Thoracic aorta (tissue), 2 donors: ENCODE data around the gene ARFGAP1. TPM values are rescaled to one million over a fixed set of nuclear protein-coding genes. Genes with fewer than 3 reads are reported as not detected.

Source experiments
- ATAC-seq: fragments of 150-250 bp; one replicate; pipeline ENCODE4 v1.8.0; 2017; ENCODE audit warnings: low read depth; ENCODE audit not compliant: insufficient number of reproducible peaks, low FRiP score
- DNase-seq: peaks from one replicate; pipeline ENCODE4 v3.0.0-alpha.2; 2020; ENCODE audit warnings: low spot score
- H3K27ac ChIP-seq, 2 donors: fragments of 200-600 bp; sonication (generic); 1 replicate in 1 of 2; 2 replicates in 1 of 2; pipeline ENCODE4 v1.5.1; 2016; ENCODE audit warnings: mild to moderate bottlenecking in 2 of 2, moderate library complexity in 2 of 2
- H3K27me3 ChIP-seq: fragments of 200-600 bp; sonication (generic); replicated peaks from 2 replicates; pipeline ENCODE4 v1.6.0; 2016; ENCODE audit warnings: mild to moderate bottlenecking; ENCODE audit not compliant: insufficient read depth
- H3K36me3 ChIP-seq: fragments of 200-600 bp; sonication (generic); one replicate; pipeline ENCODE4 v1.5.1; 2016
- H3K4me1 ChIP-seq, 2 donors: fragments of 200-600 bp; sonication (generic); 1 replicate in 1 of 2; 2 replicates in 1 of 2; pipeline versions ENCODE4 v1.5.1 to v1.6.0; 2016; ENCODE audit warnings: low read depth in 2 of 2, mild to moderate bottlenecking in 1 of 2; ENCODE audit not compliant: control insufficient read depth in 1 of 2
- H3K4me3 ChIP-seq: fragments of 200-600 bp; sonication (generic); 2 replicates; pipeline ENCODE4 v1.5.1; 2016; ENCODE audit warnings: mild to moderate bottlenecking
- H3K9me3 ChIP-seq: fragments of 200-600 bp; sonication (generic); 2 replicates; pipeline ENCODE4 v1.5.1; 2016
- total RNA-seq, 2 donors: library from RNA; depleted of rRNA; stranded (reverse); fragments of >200 nt; gene quantifications; one replicate each; pipeline versions ENCODE4 v1.1.0 to v1.2.3, GENCODE V29; 2016
- TF ChIP-seq, protein P1 (sequence below): fragments of 200-600 bp; sonication (generic); IDR thresholded peaks from one replicate; pipeline ENCODE4 v1.5.1; 2019; ENCODE audit warnings: antibody characterized with exemption

The ARFGAP1 gene
- total RNA-seq, 2 donors from 2014 or later: 110 to 119 TPM

DNA sequence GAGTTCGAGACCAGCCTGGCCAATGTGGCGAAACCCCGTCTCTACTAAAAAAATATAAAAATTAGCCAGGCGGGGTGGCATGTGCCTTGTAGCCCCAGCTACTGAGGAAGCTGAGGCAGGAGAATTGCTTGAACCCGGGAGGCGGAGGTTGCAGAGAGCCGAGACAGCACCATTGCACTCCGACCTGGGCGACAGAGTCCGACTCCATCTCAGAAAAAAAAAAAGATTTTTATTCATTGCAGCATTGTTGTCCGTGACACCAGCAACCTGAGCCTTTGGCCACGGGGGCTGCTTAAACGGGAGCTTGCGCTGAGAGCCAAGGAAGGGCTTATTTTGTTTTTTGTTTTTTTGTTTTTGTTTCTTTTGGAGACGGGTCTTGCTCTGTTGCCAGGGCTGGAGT is 7.3 kb downstream of the ARFGAP1 start:
- Histone ChIP-seq H3K27ac (no peak overlapping the region), H3K36me3 (peaks cover 66% of the 10 kb centered on the region)
- no peak for DNase-seq

DNA sequence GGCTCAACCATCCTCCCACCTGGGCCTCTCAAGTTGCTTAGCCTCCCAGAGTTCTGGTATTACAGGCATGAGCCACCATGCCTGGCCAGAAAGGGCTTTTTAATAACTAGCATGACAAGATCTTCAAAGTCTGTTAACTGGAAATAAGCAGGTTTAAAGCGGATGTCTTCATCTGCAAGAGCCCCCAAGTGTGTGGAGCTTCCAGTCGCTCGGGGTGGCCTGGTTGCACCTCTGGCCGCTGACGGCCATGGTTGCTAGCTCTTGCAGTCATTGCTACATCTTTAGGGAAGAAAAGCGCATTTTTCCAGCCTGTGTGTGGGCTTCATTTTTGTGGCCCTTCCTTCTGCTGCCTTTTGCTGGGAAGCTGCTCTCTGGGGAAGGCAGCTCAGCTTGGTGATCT is 7.8 kb downstream of the ARFGAP1 start:
- H3K27ac ChIP-seq: no peak overlapping the region
- H3K9me3 ChIP-seq: no peaks in the 10 kb centered on the region
- H3K4me1 ChIP-seq: no peaks in the 10 kb centered on the region
- no peak overlapping the region for H3K4me3 ChIP-seq
- TF ChIP-seq, protein P1, sequence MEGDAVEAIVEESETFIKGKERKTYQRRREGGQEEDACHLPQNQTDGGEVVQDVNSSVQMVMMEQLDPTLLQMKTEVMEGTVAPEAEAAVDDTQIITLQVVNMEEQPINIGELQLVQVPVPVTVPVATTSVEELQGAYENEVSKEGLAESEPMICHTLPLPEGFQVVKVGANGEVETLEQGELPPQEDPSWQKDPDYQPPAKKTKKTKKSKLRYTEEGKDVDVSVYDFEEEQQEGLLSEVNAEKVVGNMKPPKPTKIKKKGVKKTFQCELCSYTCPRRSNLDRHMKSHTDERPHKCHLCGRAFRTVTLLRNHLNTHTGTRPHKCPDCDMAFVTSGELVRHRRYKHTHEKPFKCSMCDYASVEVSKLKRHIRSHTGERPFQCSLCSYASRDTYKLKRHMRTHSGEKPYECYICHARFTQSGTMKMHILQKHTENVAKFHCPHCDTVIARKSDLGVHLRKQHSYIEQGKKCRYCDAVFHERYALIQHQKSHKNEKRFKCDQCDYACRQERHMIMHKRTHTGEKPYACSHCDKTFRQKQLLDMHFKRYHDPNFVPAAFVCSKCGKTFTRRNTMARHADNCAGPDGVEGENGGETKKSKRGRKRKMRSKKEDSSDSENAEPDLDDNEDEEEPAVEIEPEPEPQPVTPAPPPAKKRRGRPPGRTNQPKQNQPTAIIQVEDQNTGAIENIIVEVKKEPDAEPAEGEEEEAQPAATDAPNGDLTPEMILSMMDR: no peak
- ATAC-seq (no peak), DNase-seq (no peak)
- no peaks in the 10 kb centered on the region for H3K27me3 ChIP-seq
- H3K36me3 ChIP-seq: peaks cover 66% of the 10 kb centered on the region

More for the DNA sequence above, 7.3 kb downstream of the ARFGAP1 start:
- peaks cover 0 to 4% of the 10 kb centered on the region in 2 donors for H3K4me1 ChIP-seq
- ATAC-seq: no peak
- H3K4me3 ChIP-seq: no peak overlapping the region
- H3K9me3 ChIP-seq: no peaks in the 10 kb centered on the region
- no peaks in the 10 kb centered on the region for H3K27me3 ChIP-seq
- TF ChIP-seq, protein P1: no peak

DNA sequence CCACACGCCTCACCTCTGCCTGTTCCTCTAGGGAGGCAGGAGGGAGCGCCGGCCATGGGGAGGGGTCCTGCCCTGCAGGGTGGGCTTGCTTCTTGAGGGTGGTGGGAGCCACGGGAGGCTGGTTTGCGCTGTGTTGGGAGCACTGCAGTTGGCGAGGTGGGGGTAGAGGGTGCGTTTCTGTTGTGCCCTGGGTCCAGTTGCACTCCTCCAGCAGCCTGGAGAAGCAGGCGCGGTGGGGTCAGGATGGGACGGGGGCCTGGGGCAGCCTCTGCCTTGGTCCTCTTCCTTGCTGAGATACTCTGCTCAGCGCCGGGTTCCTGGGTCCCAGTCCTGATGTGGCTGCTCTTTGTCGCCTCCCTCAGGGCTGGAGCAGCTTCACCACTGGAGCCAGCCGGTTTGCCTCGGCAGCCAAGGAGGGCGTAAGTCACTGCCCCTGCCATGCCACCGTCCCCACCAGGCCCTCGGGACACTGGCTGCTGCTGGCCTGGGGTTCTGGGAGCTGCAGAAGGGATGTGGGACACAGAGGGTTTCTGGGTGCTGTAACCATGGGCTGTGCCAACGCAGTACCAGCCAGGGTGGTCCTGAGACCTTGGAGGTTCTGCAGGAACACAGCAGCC is 8.4 kb downstream of the ARFGAP1 start:
- peaks cover 69% of the 10 kb centered on the region for H3K36me3 ChIP-seq
- TF ChIP-seq, protein P1: no peak
- no peaks in the 10 kb centered on the region for H3K27me3 ChIP-seq
- no peaks in the 10 kb centered on the region for H3K4me1 ChIP-seq
- H3K4me3 ChIP-seq: no peak overlapping the region
- no peaks in the 10 kb centered on the region for H3K9me3 ChIP-seq
- DNase-seq: no peak
- no peak for ATAC-seq
- no peak overlapping the region for H3K27ac ChIP-seq

DNA sequence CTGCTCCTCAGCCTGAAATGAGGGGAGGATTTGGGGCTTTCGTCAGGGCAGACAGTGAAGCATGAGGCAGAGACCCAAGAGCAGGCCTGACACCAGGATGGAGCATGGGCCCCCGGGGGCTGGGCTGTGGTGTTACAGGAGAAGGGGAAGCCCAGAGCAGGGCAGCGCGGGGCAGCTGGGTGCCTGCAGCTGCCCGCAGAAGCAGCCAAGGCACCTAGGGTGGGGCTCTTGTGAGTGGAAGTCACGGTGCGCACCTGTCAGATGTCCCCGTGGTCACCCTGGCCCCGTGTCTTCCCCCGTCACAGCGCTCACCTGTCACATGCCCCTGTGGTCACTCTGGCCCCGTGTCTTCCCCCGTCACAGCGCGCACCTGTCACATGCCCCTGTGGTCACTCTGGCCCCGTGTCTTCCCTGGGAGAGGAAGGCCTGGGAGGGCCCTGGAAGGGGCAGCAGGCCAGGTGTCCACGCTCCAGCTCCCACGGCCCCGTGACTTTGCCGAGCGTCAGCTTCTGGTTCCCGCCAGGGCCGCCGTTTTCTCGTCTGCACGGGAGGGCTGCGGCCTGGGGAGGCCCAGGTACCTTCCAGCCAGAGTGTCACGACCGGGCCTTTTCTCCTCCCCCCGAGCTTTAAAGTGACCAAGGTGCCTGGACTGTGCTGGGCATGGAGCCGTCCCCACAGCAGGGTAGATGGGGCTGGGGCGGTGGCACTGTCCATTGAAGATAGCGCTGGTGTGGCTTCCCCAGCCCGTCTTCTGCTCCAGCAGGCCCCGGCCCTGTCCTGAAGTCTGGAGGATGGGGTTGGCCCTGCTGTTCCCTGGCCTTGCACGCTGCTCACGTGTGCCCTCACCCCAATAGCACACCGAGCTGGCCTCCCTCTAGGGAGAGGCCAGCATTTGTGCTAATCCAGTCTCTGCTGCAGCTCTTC is 9.4 kb downstream of the ARFGAP1 start:
- H3K27ac ChIP-seq: no peak overlapping the region
- H3K4me1 ChIP-seq: no peaks in the 10 kb centered on the region
- no peak overlapping the region for H3K4me3 ChIP-seq
- H3K9me3 ChIP-seq: no peaks in the 10 kb centered on the region
- ATAC-seq (no peak), DNase-seq (no peak)
- peaks cover 67% of the 10 kb centered on the region for H3K36me3 ChIP-seq
- TF ChIP-seq, protein P1: no peak
- no peaks in the 10 kb centered on the region for H3K27me3 ChIP-seq

- DNase-seq: no peak
- no peaks in the 10 kb centered on the region for H3K9me3 ChIP-seq
- TF ChIP-seq, protein P1: no peak
- peaks cover 68% of the 10 kb centered on the region for H3K36me3 ChIP-seq
- H3K4me1 ChIP-seq: no peaks in the 10 kb centered on the region
- H3K27me3 ChIP-seq: no peaks in the 10 kb centered on the region
- H3K4me3 ChIP-seq: no peak overlapping the region
- ATAC-seq: no peak
- no peak overlapping the region for H3K27ac ChIP-seq
Observed at GRCh38 chr20:63282946-63283345, 10.3 kb downstream of the ARFGAP1 start.
